ENCODE measurements around the gene STYXL2. TPM values are rescaled to one million over a fixed set of nuclear protein-coding genes. Genes with fewer than 3 reads are reported as not detected.

STYXL2 gene
- total and polyA plus RNA-seq, 2 donors (not counting 3 experiments of a cell fraction or from before 2014, with no cell fraction given), result not detected

- intact Hi-C loops (cut with micrococcal nuclease) (no loop called here), dilution Hi-C loops (cut with MboI; ENCODE audit: extremely low pct_ligation_motif_present, low sequenced_read_pairs) (no loop called here)
- Histone ChIP-seq H4K20me1 (replicated peaks; ENCODE audit: control insufficient read depth, extremely low read depth, insufficient read depth, low read length) (no peaks in the 10 kb centered on the region), H3K9me3 (replicated peaks; ENCODE audit: control insufficient read depth, insufficient read depth, low read length) (no peaks in the 10 kb centered on the region), H3K4me3 (replicated peaks in 1 of 3; ENCODE audit: insufficient read depth in 1 of 3, low read depth in 1 of 3, low read length in 3 of 3) (no peak overlapping the region), H3K27me3 (ENCODE audit: control insufficient read depth in 2 of 2, insufficient read depth in 2 of 2, low read length in 2 of 2) (peaks cover 0 to 2% of the 10 kb centered on the region in 2 experiments), H3K27ac (ENCODE audit: insufficient read depth, low read depth, low read length) (no peak overlapping the region), H2AFZ (ENCODE audit: low read depth, low read length) (no peak overlapping the region), H3K4me1 (ENCODE audit: control insufficient read depth, extremely low read depth, insufficient read depth, low read length) (no peaks in the 10 kb centered on the region), H3K4me2 (ENCODE audit: insufficient read depth, low read length) (no peak overlapping the region), H3K9me1 (replicated peaks; ENCODE audit: control insufficient read depth, extremely low read depth, insufficient read depth, low read length) (no peaks in the 10 kb centered on the region), H3K36me3 (ENCODE audit: control insufficient read depth in 2 of 2, extremely low read depth in 1 of 2, insufficient read depth in 2 of 2, low read length in 2 of 2) (no peaks in the 10 kb centered on the region), H3K9ac (replicated peaks; ENCODE audit: extremely low read depth, insufficient read depth, low read length) (no peak overlapping the region), H3K79me2 (ENCODE audit: control insufficient read depth, insufficient read depth, low read length) (no peaks in the 10 kb centered on the region)
- CTCF ChIA-PET, result no interaction called here
- no TSS peak for BruUV-seq (replicated peaks)
- POLR2A ChIA-PET, result no interaction called here
- TF ChIP-seq MYC (IDR thresholded peaks at IDR 0.05; ENCODE audit: low read depth, low read length), result no peak
- no peak for TF ChIP-seq JUN (IDR thresholded peaks at IDR 0.05; ENCODE audit: borderline replicate concordance, insufficient read depth, insufficient read length, low read depth)
- no peak for TF ChIP-seq CTCF (IDR thresholded peaks at IDR 0.05; ENCODE audit: extremely low read depth in 1 of 2, insufficient read depth in 1 of 2, low read depth in 1 of 2, low read length in 2 of 2)
- TF ChIP-seq FOS (IDR thresholded peaks at IDR 0.05; ENCODE audit: borderline replicate concordance, insufficient read depth, low read length), result no peak
- FAIRE-seq, result no peak
- DNase-seq (ENCODE audit: low read depth, low spot score), result no peak
These were observed 10.7 kb upstream of the STYXL2 start for GRCh38 chr1:167083066-167083665.

- Histone ChIP-seq H4K20me1 (replicated peaks; ENCODE audit: control insufficient read depth, extremely low read depth, insufficient read depth, low read length) (no peaks in the 10 kb centered on the region), H3K4me3 (replicated peaks in 1 of 3; ENCODE audit: insufficient read depth in 1 of 3, low read depth in 1 of 3, low read length in 3 of 3) (no peak overlapping the region), H2AFZ (ENCODE audit: low read depth, low read length) (no peak overlapping the region), H3K4me1 (ENCODE audit: control insufficient read depth, extremely low read depth, insufficient read depth, low read length) (no peaks in the 10 kb centered on the region), H3K27ac (ENCODE audit: insufficient read depth, low read depth, low read length) (no peak overlapping the region), H3K9ac (replicated peaks; ENCODE audit: extremely low read depth, insufficient read depth, low read length) (no peak overlapping the region), H3K9me3 (replicated peaks; ENCODE audit: control insufficient read depth, insufficient read depth, low read length) (no peaks in the 10 kb centered on the region), H3K4me2 (ENCODE audit: insufficient read depth, low read length) (no peak overlapping the region), H3K79me2 (ENCODE audit: control insufficient read depth, insufficient read depth, low read length) (no peaks in the 10 kb centered on the region), H3K36me3 (ENCODE audit: control insufficient read depth in 2 of 2, extremely low read depth in 1 of 2, insufficient read depth in 2 of 2, low read length in 2 of 2) (no peaks in the 10 kb centered on the region), H3K9me1 (replicated peaks; ENCODE audit: control insufficient read depth, extremely low read depth, insufficient read depth, low read length) (no peaks in the 10 kb centered on the region), H3K27me3 (ENCODE audit: control insufficient read depth in 2 of 2, insufficient read depth in 2 of 2, low read length in 2 of 2) (peaks cover 0 to 2% of the 10 kb centered on the region in 2 experiments)
- dilution Hi-C loops (cut with MboI; ENCODE audit: extremely low pct_ligation_motif_present, low sequenced_read_pairs) (no loop called here), intact Hi-C loops (cut with micrococcal nuclease) (no loop called here)
- CTCF ChIA-PET, result no interaction called here
- FAIRE-seq (no peak), DNase-seq (ENCODE audit: low read depth, low spot score) (no peak)
- TF ChIP-seq MYC (IDR thresholded peaks at IDR 0.05; ENCODE audit: low read depth, low read length) (no peak), POLR2A (IDR thresholded peaks at IDR 0.05; ENCODE audit: low read depth, low read length) (no peak), MAX (IDR thresholded peaks at IDR 0.05; ENCODE audit: insufficient read depth, insufficient read length) (no peak), POLR2AphosphoS5 (IDR thresholded peaks at IDR 0.05; ENCODE audit: insufficient read depth, low read depth, low read length) (no peak), FOS (IDR thresholded peaks at IDR 0.05; ENCODE audit: borderline replicate concordance, insufficient read depth, low read length) (no peak), JUN (IDR thresholded peaks at IDR 0.05; ENCODE audit: borderline replicate concordance, insufficient read depth, insufficient read length, low read depth) (no peak), CTCF (IDR thresholded peaks at IDR 0.05; ENCODE audit: extremely low read depth in 1 of 2, insufficient read depth in 1 of 2, low read depth in 1 of 2, low read length in 2 of 2) (no peak), GATA2 (IDR thresholded peaks at IDR 0.05; ENCODE audit: insufficient read depth, insufficient read length, low read depth, low read length) (no peak), EZH2 (IDR thresholded peaks at IDR 0.05; ENCODE audit: borderline replicate concordance, low read depth, low read length, severe bottlenecking) (no peak)
- BruUV-seq (replicated peaks), result no TSS peak
- POLR2A ChIA-PET, result no interaction called here
These were observed 10.0 kb upstream of the STYXL2 start for GRCh38 chr1:167083871-167084270.

Data from endothelial cell of umbilical vein (primary cell).